GM12801 (cell line): ENCODE data around the gene MON1B.

Source experiments
- TF ChIP-seq, protein P1 (sequence below): IDR thresholded peaks from one replicate; pipeline ENCODE4 v1.5.1; 2011; ENCODE audit warnings: control low read depth; ENCODE audit not compliant: insufficient read length; ENCODE audit errors: extremely low read depth

MON1B gene

GRCh38 chr16:77220427-77220826 is 29.4 kb downstream of the MON1B start:
- TF ChIP-seq, protein P1, sequence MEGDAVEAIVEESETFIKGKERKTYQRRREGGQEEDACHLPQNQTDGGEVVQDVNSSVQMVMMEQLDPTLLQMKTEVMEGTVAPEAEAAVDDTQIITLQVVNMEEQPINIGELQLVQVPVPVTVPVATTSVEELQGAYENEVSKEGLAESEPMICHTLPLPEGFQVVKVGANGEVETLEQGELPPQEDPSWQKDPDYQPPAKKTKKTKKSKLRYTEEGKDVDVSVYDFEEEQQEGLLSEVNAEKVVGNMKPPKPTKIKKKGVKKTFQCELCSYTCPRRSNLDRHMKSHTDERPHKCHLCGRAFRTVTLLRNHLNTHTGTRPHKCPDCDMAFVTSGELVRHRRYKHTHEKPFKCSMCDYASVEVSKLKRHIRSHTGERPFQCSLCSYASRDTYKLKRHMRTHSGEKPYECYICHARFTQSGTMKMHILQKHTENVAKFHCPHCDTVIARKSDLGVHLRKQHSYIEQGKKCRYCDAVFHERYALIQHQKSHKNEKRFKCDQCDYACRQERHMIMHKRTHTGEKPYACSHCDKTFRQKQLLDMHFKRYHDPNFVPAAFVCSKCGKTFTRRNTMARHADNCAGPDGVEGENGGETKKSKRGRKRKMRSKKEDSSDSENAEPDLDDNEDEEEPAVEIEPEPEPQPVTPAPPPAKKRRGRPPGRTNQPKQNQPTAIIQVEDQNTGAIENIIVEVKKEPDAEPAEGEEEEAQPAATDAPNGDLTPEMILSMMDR: no peak

- TF ChIP-seq, protein P1: no peak
Measured at GRCh38 chr16:77221482-77221881, 30.5 kb downstream of the MON1B start.

- TF ChIP-seq, protein P1: no peak
Measured at GRCh38 chr16:77223184-77223583, 32.2 kb downstream of the MON1B start.

DNA sequence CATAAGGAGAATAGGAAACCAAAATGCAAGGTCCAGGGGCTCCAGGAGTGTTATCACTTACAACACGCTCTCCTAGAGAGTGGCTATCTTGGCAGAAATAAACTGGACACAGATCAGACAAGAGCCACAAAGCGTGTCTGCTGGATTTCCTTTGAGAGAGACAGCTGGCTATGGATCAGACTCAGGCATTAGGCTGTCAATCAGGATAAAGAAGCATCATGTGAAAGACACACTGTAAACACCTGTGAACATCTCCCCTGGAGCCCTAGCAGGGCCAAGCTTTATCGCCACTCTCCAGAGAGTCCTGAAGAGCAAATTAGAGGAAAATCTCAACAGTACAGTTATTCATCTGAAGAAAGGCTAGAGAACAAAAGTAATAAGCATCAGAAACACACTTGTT is 34.2 kb downstream of the MON1B start:
- TF ChIP-seq, protein P1: no peak

- TF ChIP-seq, protein P1: no peak
Measured at GRCh38 chr16:77227745-77228144, 36.8 kb downstream of the MON1B start.

- TF ChIP-seq, protein P1: no peak
Measured at GRCh38 chr16:77231047-77231446, 40.1 kb downstream of the MON1B start.

DNA sequence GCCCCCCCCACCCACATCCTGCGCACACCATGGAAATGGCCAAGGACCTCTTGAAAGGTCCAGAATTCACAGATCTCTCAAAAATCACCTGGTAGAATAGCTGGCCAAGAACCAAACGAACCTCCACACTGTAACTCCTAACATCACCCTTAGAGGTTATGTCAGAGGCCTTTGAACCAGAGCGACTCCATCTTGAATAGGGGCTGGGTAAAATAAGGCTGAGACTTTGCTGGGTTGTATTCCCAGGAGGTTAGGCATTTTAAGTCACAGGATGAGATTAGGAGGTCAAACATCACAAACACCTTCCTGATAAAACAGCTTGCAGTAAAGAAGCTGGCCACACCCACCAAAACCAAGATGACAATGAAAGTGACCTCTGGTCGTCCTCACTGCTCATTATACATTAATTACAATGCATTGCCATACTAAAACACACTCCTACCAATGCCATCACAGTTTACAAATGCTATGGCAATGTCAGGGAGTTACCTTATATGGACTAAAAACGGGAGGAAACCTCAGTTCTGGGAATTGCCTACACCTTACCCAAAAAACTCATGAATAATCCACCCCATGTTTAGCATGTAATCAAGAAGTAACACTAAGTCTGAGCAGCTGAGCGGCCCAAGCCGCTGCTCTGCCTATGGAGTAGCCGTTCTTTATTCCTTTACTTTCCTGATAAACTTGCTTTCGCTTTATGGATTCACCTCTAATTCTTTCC is 43.0 kb downstream of the MON1B start:
- TF ChIP-seq, protein P1: no peak
